Right hindlimb (tissue), 1 donor: ENCODE data around the gene MEIOSIN.
"Not testable (repeated sequence)": the region's sequence is repeated elsewhere in the genome, so short reads cannot be mapped to it uniquely, and the experiment has no call there.

Experiments used
- DNase-seq: peaks from one replicate; pipeline ENCODE4 v3.0.0-alpha.2; 2018

The MEIOSIN gene, protein sequence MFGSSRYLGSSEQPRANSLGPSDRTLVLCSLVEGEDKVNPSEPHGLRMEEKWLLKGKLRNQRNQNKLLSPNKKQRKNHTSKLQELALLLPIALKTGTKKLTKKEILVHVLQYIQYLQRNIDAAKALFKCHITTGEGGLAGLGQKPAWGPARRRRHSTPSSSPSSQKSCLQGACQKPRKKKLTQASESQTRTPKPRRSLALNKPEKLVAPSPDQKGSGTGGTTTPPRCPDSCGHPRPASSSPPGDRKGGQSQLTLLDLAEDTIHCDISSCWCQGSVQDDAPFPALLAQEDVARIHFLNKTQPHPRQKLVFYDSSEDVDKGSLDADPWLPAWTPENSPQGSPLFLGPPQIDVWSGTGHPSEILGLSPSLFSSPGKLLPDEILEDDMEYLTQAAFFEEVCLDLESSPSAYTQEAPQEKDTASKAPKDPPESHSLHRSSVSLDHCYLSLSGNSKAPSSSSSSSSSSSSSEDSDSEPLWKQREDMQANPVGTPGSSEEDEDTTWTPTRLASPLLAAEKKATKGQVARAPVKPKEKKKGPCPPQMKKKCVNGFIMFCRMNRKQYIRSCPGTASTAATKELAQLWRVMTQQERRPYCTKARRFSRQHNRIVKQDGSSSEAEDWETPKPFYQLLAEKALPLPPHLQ

DNA sequence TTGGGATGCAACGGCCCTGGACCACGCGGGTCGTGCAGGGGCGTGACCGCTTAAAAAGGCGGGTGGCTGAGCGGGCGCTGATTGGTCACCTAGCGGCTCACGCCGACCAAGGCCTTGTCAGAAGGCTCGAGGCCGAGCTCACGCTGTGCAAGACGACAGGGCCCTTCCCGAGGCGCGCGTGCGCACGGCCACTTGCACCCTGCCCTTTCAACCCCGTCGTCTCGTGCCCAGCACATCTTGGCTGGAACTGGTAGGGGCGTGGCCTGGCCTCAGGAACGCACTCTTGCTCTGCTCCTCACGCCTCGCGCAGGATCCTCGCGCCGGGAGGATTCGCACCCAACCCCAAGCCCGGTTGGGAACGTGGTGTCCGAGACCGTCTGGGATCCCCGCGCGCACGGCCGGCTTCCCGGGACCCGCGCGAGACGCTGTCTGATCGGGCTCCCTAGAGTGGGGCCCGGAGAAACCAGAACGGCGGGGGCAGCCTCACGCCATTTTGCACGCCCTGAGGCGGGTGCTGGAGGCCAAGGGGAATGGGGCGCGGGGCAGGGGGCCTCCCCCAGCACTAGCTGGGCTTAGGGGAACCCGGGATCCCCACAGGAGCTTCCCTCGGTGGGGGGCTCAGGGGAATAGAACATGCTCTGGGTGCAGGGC is at the start of gene MEIOSIN:
MEIOSIN (plus strand) TSS at position 280 of the 651 bp plus-strand sequence. CDS start 1,938 bp downstream, outside the sequence.
- DNase-seq = no peak

DNA sequence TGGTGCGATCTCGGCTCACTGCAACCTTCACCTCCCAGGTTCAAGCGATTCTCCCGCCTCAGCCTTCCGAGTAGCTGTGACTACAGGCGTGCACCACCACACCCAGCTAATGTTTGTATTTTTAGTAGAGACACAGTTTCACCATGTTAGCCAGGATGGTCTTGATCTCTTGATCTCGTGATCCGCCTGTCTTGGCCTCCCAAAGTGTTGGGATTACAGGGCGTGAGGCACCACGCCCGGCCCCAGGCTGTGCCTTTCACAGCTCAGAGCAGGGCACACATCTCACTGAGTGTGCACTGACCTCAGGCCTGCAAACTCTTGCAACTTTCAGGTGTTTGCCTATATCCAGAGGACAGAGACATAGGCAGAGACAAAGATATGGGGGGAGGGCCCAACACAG is 48.2 kb upstream of the MEIOSIN start:
- not testable (repeated sequence) for DNase-seq

DNA sequence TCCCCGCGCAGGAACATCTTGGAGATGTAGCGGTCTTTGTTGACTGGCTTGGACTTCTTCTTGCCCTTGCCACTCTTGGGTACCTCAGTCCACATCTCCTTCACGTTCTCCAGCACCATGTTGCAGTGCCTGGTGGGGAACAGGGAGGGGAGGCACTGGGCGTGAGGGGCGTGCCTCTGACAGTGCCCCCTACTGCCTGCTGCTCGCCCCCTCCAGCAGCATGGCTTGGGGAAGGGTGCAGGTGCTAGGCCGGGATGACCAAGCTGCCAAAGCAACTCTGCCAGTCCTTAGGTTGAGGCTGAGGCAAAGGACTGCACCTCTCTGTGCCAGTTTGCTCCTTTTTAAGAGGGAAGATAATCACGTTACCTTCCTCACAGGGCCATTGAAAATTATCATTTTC is 45.6 kb upstream of the MEIOSIN start:
- no peak for DNase-seq

- peak; percentile 96 for DNase-seq
Observed at GRCh38 chr19:45691516-45692186, 41.6 kb upstream of the MEIOSIN start, which contains the start of gene SNRPD2. TSS of gene SNRPD2 (minus strand) at chr19:45691953. CDS start at chr19:45691888, 65 bp downstream.

GRCh38 chr19:45692187-45693105 is 40.8 kb upstream of the MEIOSIN start, which contains the start of gene QPCTL:
TSS of gene QPCTL (plus strand) at chr19:45692666. CDS start at chr19:45692704, 38 bp downstream.
- peak; percentile 96 for DNase-seq

DNA sequence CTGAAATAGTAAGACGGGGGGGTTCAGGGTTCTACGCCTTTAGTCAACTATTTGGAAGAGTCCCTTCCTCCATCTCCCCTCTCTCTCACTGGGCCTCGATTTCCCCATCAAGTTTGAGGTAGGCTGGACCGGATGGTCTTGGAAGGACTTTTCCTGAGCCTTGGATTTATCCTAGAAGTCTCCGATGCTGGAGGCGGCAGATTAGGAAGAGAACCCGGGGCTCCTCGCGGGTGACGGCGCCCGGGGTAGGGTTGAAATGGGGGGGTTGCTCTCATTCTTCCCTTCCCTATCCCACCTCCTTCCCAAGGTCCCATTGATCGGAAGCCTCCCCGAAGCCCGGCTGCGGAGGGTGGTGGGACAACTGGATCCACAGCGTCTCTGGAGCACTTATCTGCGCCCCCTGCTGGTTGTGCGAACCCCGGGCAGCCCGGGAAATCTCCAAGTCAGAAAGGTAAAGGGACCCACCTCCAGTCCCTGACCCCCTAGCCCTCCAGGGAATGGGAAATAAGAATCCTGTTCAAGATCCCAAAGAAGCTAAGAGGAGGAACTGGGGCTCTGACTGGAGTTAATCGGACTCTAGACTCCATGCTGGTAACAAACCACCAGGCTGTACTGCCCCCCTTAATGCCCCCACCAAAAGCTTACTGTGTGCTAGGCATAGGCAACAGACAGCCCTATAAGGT is 40.0 kb upstream of the MEIOSIN start:
- peak; percentile 80 for DNase-seq

DNA sequence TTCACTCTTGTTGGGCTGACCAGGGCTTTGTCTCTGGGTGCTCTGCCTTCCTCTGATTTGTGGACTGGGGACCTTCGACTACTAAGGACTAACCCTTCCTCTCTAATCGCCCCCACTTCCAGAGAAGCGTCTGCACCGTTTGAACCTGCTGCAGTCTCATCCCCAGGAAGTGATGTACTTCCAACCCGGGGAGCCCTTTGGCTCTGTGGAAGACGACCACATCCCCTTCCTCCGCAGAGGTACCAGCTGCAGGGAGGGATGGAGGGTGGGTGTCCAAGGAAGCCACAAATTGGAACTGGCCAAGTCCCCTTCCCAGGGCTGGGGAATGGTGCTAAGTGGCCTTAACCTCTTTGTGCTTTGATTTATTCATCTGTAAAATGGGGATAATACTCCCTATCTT is 31.6 kb upstream of the MEIOSIN start:
- DNase-seq = no peak

DNA sequence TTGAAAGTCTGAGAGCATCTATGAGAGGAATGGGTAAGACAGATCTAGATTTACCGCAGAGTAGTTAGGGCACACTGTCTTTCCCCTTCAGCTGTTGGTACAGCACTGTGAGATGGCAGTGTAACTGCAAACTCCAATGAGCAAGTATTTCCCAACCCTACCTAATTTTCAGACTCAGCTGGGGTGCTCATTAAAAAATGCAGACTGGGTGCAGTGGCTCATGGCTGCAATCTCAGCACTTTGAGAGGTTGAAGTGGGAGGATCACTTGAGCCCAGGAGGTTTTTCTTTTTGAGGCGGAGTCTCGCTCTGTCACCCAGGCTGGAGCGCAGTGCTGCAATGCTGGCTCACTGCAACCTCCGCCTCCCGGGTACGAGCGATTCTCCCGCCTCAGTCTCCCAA is 28.1 kb upstream of the MEIOSIN start:
- no peak for DNase-seq

GRCh38 chr19:45705710-45706415 is 27.4 kb upstream of the MEIOSIN start:
- DNase-seq = no peak

DNA sequence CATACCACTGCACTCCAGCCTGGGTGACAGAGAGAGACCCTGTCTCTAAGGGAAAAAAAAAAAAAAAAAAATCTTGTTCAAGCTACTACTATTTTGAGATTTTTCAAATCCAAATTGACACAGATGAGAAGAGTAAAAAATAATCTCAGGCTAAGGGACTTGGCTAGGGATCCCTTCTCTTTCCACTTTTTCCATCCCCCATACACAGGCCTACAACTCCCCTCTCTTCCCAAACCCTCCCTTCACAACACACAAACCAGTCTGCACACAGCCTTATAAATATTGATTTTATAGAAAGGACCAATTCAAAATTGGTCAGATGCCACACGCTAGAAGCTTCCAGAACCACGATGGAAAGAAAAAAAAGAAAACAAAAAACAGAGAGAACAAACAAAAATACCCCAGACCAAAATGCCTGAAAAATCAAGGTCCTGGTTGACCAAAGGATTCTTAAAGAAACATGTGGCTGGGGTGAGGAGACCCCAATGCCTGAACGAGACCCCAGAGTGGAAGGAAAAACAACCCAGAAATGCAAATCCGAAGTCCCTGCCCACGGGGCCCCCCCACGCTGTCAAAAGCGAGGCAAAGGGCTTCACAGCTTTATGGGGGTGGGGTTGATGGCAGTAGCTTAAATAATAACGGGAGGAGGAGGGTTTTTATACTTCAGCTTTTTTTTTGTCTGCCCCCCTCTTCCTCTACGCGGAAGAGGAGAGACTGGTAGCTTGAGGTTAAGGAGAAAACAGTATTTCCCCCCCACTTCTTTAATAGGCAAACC is 22.7 kb upstream of the MEIOSIN start:
- no peak for DNase-seq

DNA sequence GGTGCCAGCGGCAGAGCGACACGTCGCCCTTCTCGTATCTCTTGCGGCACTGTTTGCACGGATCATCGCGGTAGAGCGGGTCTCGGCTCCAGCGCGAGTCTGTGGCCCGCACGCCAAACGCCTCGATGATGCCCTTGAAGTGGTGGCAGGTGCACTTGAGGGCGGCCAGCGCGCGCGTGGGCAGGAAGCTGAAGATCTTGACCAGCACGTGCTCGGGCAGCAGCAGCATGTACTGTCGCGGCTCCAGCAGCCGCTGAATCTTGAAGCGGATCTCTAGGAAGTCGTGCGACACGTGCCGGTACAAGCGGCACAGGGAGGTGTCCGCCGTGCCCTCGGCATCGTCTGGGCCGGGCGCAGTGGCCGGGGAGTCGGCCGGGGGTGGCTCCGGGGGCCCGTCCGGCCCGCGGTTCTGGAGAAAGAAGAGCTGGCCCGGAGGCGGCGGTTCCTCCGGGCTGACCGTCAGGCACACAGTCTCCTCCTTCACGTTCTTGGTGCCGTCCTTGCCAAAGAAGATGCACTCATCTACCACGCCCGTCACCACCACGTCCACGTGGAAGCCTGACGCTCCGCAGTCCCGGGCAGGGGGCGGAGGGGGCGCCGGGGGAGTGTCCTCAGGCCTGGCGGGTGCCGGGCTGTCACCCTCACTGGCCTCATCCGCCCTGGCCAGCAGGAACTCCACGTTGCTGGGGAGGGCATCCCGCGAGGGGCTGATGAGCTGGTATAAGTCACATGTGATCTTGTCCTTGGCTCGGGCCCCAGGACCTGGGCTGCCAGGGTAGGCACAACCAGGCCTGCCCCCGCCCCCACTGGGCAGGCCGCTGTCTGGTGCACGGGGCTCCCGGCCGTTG is 21.2 kb upstream of the MEIOSIN start:
- DNase-seq = no peak

- DNase-seq = no peak
Observed at GRCh38 chr19:45712699-45713067, 20.6 kb upstream of the MEIOSIN start.

DNA sequence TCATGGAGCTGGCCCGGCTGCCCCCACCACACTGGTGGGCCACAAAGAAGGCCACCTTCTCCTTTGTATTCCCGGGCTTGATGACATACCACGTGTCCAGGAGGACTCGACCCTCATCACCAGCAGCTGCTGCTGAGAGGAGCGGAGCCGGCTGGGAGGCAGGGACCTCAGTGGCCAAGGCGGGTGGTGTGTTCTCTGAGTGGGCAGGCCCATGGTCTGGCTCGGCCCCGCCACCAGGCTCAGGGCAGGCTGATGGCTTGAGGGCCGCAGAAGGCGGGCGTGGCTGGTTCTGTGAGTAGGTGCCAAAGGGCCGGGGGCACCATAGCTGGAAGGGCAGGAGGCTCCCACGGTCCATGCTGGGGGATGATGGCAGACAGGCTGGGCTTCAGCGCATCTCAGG is 20.1 kb upstream of the MEIOSIN start:
- no peak for DNase-seq

- no peak for DNase-seq
Observed at GRCh38 chr19:45715139-45715538, 18.1 kb upstream of the MEIOSIN start.

- DNase-seq = no peak
Observed at GRCh38 chr19:45716359-45717130, 16.7 kb upstream of the MEIOSIN start.

DNA sequence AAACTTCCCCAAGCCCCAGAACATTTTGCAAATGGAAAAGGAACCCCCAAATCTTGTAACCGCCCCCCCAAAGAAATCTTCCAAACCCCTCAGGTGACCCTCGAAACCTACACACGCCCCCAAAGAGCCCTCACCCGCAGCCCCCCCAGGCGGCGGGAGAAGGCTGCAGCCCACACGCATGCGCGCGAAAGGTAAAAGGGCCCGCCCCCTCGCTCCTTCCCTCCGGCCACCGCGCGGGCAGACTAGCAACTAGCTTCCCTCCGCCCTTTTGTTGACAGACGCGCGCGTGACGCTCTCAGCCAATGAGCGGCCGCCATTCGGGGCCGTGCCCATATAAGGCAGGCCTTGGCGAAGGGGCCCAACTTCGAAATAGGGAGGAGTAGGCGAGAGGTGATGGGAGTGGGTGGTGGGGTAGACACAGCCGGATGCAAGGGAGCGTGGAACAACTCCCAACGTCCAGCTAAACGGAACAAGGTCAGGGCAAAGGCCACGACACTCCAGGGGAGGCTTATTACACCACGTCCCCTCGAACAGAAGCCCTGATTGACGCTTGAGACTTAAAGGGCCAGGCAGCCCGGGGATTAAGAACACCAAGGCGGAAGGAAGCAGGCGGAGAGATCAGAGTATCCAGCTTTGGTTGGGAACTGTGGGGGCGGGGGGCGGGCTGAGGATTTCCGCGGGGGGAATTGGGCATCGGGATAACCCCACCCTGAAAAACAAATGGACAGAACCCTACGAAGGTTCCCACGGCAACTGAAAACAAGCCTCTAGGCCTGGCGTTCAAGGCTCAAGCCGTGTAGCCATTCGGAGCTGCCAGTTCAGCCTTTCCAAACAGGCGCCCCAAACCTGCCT is 15.9 kb upstream of the MEIOSIN start:
- peak; percentile 100 for DNase-seq
